ENCODE data around the gene TIGD1. TPM values are rescaled to one million over a fixed set of nuclear protein-coding genes. Genes with fewer than 3 reads are reported as not detected.

The TIGD1 gene
- total and polyA plus RNA-seq, 2 of the 13 experiments (the other 11 are each of a cell fraction or from before 2014, with no cell fraction given), result 3.5 to 9.5 TPM

- TF ChIP-seq ZMAT5 (CRISPR knock-in tag; IDR thresholded peaks at IDR 0.05; ENCODE audit: borderline replicate concordance, low read depth), result no peak
These were observed 28.3 kb upstream of the TIGD1 start (continued) for GRCh38 chr2:232578626-232579025.

GRCh38 chr2:232577841-232578240, 27.5 kb upstream of the TIGD1 start:
- Histone ChIP-seq H3K27me3 (ENCODE audit: control insufficient read depth in 1 of 2, insufficient read depth in 2 of 2, low read length in 2 of 2) (no peaks in the 10 kb centered on the region), H2AFZ (ENCODE audit: low read length) (no peak overlapping the region), H3K9ac (ENCODE audit: insufficient read depth, low read depth, low read length) (no peak overlapping the region), H3K4me3 (replicated peaks in 1 of 3; ENCODE audit: insufficient read depth in 1 of 3, low read depth in 2 of 3, low read length in 3 of 3) (no peak overlapping the region), H3K4me1 (ENCODE audit: insufficient read depth, low read length) (peaks cover 45% of the 10 kb centered on the region), H4K20me1 (ENCODE audit: insufficient read depth, low read length) (no peaks in the 10 kb centered on the region), H3K79me2 (ENCODE audit: insufficient read depth, low read length) (no peaks in the 10 kb centered on the region), H3K4me2 (ENCODE audit: low read depth, low read length) (no peak overlapping the region), H3K9me3 (ENCODE audit: low read length) (no peaks in the 10 kb centered on the region), H3K36me3 (replicated peaks in 1 of 2; ENCODE audit: control insufficient read depth in 1 of 2, insufficient read depth in 2 of 2, low read length in 2 of 2) (peaks cover 8 to 28% of the 10 kb centered on the region in 2 experiments), H3K27ac (ENCODE audit: extremely low read length, insufficient read depth, low read length) (no peak overlapping the region)
- FAIRE-seq (no peak), ATAC-seq (no peak), DNase-seq (ENCODE audit: low spot score) (no peak)
- intact Hi-C loops (cut with micrococcal nuclease; ENCODE audit: unreplicated experiment) (no loop called here), in situ Hi-C loops (cut with HindIII; ENCODE audit: extremely low pct_ligation_motif_present, low pct_unique_long_range_greater_than_20kb) (no loop called here)
- ChIA-PET CTCF (ENCODE audit: low intra/inter-chr PET ratio, low total read pairs) (no interaction called here), POLR2A (interaction anchor here (0.6 kb wide), 1 partner anchor 8 kb away, joined by 3 read pairs; no protein-coding TSS in a partner anchor)
- BruUV-seq (replicated peaks), result no TSS peak
- no peak for TF ChIP-seq JARID2 (CRISPR knock-in tag; IDR thresholded peaks at IDR 0.05; ENCODE audit: insufficient replicate concordance)
- no peak for TF ChIP-seq ZNF414 (CRISPR knock-in tag; IDR thresholded peaks at IDR 0.05)
- TF ChIP-seq RCOR2 (CRISPR knock-in tag; IDR thresholded peaks at IDR 0.05), result no peak
- WGBS (ENCODE audit: low lambda C conversion rate), result 93% methylated on average over 2 of the region's 2 CpGs

- TF ChIP-seq ZNF713 (CRISPR knock-in tag; IDR thresholded peaks at IDR 0.05) (no peak), MAFK (conservative IDR thresholded peaks at IDR 0.05 in 1 of 2, IDR thresholded peaks at IDR 0.05 in 1 of 2; ENCODE audit: low read length in 2 of 2) (0 out of 4 replicates have a peak, but pooled peaks of 1 of the 2 experiments have one; percentile 9)
- Histone ChIP-seq H2AFZ (ENCODE audit: low read length) (no peak overlapping the region), H3K27ac (ENCODE audit: extremely low read length, insufficient read depth, low read length) (no peak overlapping the region), H3K9ac (ENCODE audit: insufficient read depth, low read depth, low read length) (no peak overlapping the region), H3K4me1 (ENCODE audit: insufficient read depth, low read length) (peaks cover 50% of the 10 kb centered on the region), H3K79me2 (ENCODE audit: insufficient read depth, low read length) (no peaks in the 10 kb centered on the region), H3K27me3 (ENCODE audit: control insufficient read depth in 1 of 2, insufficient read depth in 2 of 2, low read length in 2 of 2) (no peaks in the 10 kb centered on the region), H3K4me3 (replicated peaks in 1 of 3; ENCODE audit: insufficient read depth in 1 of 3, low read depth in 2 of 3, low read length in 3 of 3) (no peak overlapping the region), H3K4me2 (ENCODE audit: low read depth, low read length) (no peak overlapping the region), H3K9me3 (ENCODE audit: low read length) (no peaks in the 10 kb centered on the region), H4K20me1 (ENCODE audit: insufficient read depth, low read length) (no peaks in the 10 kb centered on the region), H3K36me3 (replicated peaks in 1 of 2; ENCODE audit: control insufficient read depth in 1 of 2, insufficient read depth in 2 of 2, low read length in 2 of 2) (peaks cover 10 to 30% of the 10 kb centered on the region in 2 experiments)
- DNase-seq (ENCODE audit: low spot score), result no peak
- ATAC-seq, result no peak
- CTCF ChIA-PET (ENCODE audit: low intra/inter-chr PET ratio, low total read pairs), result no interaction called here
- POLR2A ChIA-PET, result no interaction called here
- intact Hi-C loops (cut with micrococcal nuclease; ENCODE audit: unreplicated experiment) (no loop called here), in situ Hi-C loops (cut with HindIII; ENCODE audit: extremely low pct_ligation_motif_present, low pct_unique_long_range_greater_than_20kb) (no loop called here)
- WGBS (ENCODE audit: low lambda C conversion rate), result 96% methylated on average over 1 of the region's 2 CpGs
- FAIRE-seq, result no peak
- no TSS peak for BruUV-seq (replicated peaks)
These were observed 26.6 kb upstream of the TIGD1 start for GRCh38 chr2:232576995-232577394.
